ENCODE measurements around the gene C16orf89.

The C16orf89 gene

GRCh38 chr16:5064915-5065314 lies 841 bp downstream of the C16orf89 start (continued):
- no peak for TF ChIP-seq ZNF626 (tag by site-specific recombination; IDR thresholded peaks at IDR 0.05)
- TF ChIP-seq ZNF792 (tag by site-specific recombination; IDR thresholded peaks at IDR 0.05), result no peak; the same call in 1 of the 2 replicates
- TF ChIP-seq ZNF292 (tag by site-specific recombination; IDR thresholded peaks at IDR 0.05; ENCODE audit: borderline replicate concordance, low read depth), result no peak
- TF ChIP-seq BCL11B (tag by site-specific recombination; IDR thresholded peaks at IDR 0.05; ENCODE audit: low read depth), result 0 out of 2 replicates have a peak, but pooled peaks have one; percentile 16
- TF ChIP-seq, protein P1, sequence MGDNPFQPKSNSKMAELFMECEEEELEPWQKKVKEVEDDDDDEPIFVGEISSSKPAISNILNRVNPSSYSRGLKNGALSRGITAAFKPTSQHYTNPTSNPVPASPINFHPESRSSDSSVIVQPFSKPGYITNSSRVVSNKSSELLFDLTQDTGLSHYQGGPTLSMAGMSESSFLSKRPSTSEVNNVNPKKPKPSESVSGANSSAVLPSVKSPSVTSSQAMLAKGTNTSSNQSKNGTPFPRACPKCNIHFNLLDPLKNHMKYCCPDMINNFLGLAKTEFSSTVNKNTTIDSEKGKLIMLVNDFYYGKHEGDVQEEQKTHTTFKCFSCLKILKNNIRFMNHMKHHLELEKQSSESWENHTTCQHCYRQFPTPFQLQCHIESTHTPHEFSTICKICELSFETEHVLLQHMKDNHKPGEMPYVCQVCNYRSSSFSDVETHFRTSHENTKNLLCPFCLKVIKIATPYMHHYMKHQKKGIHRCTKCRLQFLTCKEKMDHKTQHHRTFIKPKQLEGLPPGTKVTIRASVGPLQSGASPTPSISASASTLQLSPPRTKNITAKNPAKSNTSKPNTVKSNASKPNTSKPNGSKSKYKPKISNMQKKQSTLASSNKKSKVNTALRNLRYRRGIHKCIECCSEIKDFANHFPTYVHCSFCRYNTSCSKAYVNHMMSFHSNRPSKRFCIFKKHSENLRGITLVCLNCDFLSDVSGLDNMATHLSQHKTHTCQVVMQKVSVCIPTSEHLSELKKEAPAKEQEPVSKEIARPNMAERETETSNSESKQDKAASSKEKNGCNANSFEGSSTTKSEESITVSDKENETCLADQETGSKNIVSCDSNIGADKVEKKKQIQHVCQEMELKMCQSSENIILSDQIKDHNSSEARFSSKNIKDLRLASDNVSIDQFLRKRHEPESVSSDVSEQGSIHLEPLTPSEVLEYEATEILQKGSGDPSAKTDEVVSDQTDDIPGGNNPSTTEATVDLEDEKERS (tag by site-specific recombination; IDR thresholded peaks at IDR 0.05), result no peak
- TF ChIP-seq, protein P2, sequence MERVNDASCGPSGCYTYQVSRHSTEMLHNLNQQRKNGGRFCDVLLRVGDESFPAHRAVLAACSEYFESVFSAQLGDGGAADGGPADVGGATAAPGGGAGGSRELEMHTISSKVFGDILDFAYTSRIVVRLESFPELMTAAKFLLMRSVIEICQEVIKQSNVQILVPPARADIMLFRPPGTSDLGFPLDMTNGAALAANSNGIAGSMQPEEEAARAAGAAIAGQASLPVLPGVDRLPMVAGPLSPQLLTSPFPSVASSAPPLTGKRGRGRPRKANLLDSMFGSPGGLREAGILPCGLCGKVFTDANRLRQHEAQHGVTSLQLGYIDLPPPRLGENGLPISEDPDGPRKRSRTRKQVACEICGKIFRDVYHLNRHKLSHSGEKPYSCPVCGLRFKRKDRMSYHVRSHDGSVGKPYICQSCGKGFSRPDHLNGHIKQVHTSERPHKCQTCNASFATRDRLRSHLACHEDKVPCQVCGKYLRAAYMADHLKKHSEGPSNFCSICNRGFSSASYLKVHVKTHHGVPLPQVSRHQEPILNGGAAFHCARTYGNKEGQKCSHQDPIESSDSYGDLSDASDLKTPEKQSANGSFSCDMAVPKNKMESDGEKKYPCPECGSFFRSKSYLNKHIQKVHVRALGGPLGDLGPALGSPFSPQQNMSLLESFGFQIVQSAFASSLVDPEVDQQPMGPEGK (tag by site-specific recombination; IDR thresholded peaks at IDR 0.05), result peak; percentile 73
- no peak for TF ChIP-seq ZNF548 (tag by site-specific recombination; IDR thresholded peaks at IDR 0.05)
- TF ChIP-seq ZNF777 (tag by site-specific recombination; IDR thresholded peaks at IDR 0.05; ENCODE audit: borderline replicate concordance), result no peak
- TF ChIP-seq, protein P3, sequence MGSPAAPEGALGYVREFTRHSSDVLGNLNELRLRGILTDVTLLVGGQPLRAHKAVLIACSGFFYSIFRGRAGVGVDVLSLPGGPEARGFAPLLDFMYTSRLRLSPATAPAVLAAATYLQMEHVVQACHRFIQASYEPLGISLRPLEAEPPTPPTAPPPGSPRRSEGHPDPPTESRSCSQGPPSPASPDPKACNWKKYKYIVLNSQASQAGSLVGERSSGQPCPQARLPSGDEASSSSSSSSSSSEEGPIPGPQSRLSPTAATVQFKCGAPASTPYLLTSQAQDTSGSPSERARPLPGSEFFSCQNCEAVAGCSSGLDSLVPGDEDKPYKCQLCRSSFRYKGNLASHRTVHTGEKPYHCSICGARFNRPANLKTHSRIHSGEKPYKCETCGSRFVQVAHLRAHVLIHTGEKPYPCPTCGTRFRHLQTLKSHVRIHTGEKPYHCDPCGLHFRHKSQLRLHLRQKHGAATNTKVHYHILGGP (tag by site-specific recombination; IDR thresholded peaks at IDR 0.05), result 0 out of 2 replicates have a peak, but pooled peaks have one; percentile 19
- TF ChIP-seq ZFHX2 (tag by site-specific recombination; conservative IDR thresholded peaks at IDR 0.05), result 0 out of 2 replicates have a peak, but pooled peaks have one; percentile 8
- TF ChIP-seq HOXA7 (CRISPR knock-in tag; IDR thresholded peaks at IDR 0.05; ENCODE audit: borderline replicate concordance), result no peak
- 0 out of 2 replicates have a peak, but pooled peaks have one; percentile 35 for TF ChIP-seq ZFP69B (tag by site-specific recombination; IDR thresholded peaks at IDR 0.05)
- TF ChIP-seq ZBTB7A (tag by site-specific recombination; IDR thresholded peaks at IDR 0.05; ENCODE audit: low read depth), result no peak
- TF ChIP-seq, protein P4, sequence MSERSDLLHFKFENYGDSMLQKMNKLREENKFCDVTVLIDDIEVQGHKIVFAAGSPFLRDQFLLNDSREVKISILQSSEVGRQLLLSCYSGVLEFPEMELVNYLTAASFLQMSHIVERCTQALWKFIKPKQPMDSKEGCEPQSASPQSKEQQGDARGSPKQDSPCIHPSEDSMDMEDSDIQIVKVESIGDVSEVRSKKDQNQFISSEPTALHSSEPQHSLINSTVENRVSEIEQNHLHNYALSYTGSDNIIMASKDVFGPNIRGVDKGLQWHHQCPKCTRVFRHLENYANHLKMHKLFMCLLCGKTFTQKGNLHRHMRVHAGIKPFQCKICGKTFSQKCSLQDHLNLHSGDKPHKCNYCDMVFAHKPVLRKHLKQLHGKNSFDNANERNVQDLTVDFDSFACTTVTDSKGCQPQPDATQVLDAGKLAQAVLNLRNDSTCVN (tag by site-specific recombination; optimal IDR thresholded peaks at IDR 0.05), result peak; percentile 28
- no peak for TF ChIP-seq ZNF311 (tag by site-specific recombination; IDR thresholded peaks at IDR 0.05; ENCODE audit: borderline replicate concordance)
- no peak for TF ChIP-seq ZNF202 (tag by site-specific recombination; IDR thresholded peaks at IDR 0.05; ENCODE audit: borderline replicate concordance)
- no peak for TF ChIP-seq ZNF324 (tag by site-specific recombination; IDR thresholded peaks at IDR 0.05)
- TF ChIP-seq ZNF302 (tag by site-specific recombination; IDR thresholded peaks at IDR 0.05; ENCODE audit: low read depth), result no peak
- no peak for TF ChIP-seq ZNF670 (tag by site-specific recombination; IDR thresholded peaks at IDR 0.05; ENCODE audit: low read depth)
- TF ChIP-seq, protein P5, sequence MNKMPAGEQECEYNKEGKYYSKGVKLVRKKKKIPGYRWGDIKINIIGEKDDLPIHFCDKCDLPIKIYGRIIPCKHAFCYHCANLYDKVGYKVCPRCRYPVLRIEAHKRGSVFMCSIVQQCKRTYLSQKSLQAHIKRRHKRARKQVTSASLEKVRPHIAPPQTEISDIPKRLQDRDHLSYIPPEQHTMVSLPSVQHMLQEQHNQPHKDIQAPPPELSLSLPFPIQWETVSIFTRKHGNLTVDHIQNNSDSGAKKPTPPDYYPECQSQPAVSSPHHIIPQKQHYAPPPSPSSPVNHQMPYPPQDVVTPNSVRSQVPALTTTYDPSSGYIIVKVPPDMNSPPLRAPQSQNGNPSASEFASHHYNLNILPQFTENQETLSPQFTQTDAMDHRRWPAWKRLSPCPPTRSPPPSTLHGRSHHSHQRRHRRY (tag by site-specific recombination; IDR thresholded peaks at IDR 0.05), result 0 out of 2 replicates have a peak, but pooled peaks have one; percentile 38
- TF ChIP-seq OSR2 (tag by site-specific recombination; IDR thresholded peaks at IDR 0.05), result peak; percentile 59
- peak; percentile 43 for TF ChIP-seq ZIC2 (tag by site-specific recombination; IDR thresholded peaks at IDR 0.05)
- 0 out of 2 replicates have a peak, but pooled peaks have one; percentile 17 for TF ChIP-seq ZBTB20 (tag by site-specific recombination; IDR thresholded peaks at IDR 0.05)

All from HEK293 (cell line).